Hematopoietic multipotent progenitor cell treated with erythropoietin and hydrocortisone succinate and interleukin-3 and kit ligand, for 17 days (in vitro differentiated cells): ENCODE results near the gene ZNF766.
"Not testable (repeated sequence)": the region's sequence is repeated elsewhere in the genome, so short reads cannot be mapped to it uniquely, and the experiment has no call there.

Experiments
- DNase-seq: peaks from one replicate; pipeline ENCODE4 v3.0.0-alpha.2; 2015; ENCODE audit warnings: low spot score

ZNF766 gene

DNA sequence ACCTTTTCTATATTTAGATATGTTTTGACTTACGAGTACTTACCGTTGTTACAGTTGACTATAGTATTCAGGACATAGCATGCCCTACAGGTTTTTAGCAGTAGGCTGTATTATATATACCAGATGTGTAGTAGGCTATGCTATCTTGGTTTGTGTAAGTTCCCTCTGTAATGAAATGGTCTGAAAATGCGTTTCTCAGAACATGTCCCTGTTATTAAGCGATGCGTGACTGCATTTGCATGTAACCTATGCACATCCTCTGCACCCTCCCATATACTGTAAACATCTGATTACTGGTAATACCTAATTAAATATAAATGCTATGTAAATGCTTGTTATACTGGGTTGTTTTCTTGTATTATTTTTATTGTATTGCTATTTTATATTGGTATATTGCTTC is 6.6 kb downstream of the ZNF766 start:
- no peak for DNase-seq

DNA sequence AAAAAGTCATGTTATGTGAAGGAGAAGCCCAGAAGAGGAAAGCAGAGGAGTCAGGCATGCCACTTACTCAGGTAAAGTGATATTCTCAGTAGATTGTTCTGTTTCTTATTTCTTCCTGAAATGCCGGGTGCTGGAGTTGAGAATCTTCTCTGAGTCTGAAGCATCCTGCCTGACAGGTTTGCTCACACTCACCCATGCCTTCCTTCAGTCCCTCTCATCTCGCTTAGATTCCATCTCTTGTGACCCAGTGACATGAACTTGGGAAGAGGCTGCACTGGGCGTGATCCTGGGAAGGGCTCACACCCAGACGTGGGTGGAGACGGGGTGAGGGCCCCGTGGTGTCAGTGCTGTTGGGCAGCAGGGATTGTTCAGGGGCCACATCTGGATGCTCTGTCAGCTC is 8.1 kb downstream of the ZNF766 start:
- no peak for DNase-seq

DNA sequence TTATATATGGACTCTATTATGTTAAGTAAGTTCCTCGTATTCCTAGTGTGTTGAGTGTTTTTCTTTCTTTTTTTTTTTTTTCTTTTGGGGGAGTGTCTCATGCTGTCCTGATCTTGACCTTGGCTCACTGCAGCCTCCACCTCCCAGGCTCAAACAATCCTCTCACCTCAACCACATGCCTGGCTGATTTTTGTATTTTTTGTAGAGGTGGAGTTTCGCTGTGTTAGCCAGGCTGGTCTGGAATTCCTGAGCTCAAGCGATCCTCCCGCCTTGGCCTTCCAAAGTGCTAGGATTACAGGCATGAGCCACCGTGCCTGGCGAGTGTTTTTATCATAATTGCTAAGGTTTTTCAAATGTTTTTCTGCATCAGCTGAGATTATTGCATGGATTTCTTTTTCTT is 16.9 kb downstream of the ZNF766 start:
- no peak for DNase-seq

DNA sequence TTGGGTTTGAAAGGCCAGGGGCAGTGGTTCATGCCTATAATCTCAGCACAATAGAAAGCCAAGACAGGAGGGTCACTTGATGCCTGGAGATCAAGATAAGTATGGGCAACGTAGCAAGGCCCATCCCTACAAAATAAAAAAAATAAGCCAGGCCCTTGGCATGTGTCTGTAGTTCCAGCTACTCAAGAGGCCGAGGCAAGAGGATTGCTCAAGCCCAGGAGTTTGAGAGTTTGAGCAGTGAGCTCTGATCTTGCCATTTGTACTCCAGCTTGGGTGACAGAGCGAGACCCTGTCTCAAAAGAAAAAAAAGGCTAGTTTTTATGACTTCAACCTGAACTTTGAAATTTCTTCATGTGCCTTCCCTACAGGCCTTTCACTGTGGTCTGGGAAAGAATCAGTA is 22.4 kb downstream of the ZNF766 start:
- no peak for DNase-seq

DNA sequence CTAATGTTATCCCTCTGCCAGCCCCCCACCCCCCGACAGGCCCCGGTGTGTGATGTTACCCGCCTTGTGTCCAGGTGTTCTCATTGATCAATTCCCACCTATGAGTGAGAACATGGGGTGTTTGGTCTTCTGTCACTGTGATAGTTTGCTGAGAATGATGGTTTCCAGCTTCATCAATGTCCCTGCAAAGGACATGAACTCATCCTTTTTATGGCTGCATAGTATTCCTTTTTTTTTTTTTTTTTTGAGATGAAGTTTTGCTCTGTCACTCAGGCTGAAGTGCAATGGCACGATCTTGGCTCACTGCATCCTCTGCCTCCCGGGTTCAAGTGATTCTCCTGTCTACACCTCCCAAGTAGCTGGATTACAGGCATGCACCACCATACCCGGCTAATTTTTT is 23.6 kb downstream of the ZNF766 start:
- DNase-seq = not testable (repeated sequence)

DNA sequence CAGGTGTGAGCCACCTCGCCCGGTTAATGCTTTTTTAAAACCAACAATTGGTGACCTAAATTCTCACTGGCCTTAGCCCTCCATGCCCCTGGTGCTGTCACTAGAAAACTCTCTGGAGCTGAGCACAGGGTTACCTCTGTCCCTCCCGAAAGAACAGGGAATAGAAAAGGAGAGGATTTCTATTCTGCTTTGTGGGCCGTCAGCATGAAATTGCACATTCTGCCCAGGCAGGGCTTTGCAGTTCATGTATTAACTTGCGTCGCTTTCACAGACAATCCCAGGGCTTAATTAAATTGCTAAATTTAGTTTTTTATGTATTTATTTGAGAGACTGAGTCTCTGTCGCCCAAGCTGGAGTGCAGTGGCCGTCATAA is 27.0 kb downstream of the ZNF766 start:
- no peak for DNase-seq

DNA sequence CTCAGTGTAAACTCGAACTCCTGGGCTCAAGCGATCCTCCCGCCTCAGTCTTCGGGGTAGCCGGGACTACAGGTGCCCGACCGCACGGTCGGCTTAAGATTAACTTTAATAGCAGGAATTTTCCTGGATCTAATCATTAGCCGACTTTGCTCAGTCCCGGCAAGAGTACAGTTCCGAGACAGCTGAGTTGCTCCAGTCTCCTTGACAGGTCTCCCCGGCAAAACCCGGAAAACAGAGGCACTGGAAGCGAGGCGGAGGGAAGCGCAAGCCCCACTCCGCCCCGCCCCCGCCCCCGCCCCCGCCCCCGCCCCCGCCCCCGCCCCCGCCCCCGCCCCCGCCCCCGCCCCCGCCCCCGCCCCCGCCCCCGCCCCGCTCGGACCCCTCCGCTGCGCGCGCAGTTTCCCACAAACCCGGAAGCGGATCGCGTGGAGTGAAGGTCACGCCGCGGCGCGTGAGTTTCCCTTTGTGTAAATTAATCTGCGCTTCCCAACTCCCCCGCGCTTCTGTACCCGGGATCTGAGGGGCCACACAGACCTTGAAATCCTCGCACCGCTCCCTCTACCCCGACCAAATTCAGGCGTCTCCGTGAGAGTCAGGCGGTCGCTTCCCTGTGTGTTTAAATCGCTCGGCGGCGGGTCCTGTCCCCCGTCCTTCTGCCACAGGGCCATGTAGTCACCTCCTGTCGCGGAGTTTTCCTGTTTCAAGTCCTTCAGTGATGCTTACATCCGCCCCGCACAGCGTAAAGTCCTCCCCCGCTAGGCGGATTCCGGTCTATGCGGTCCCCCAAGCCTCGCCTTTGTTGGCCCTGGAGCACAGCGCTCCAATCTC is 27.6 kb downstream of the ZNF766 start, which contains the start of gene ZNF480:
Gene ZNF480 (plus strand): TSS at position 397 of the 828 bp plus-strand sequence. CDS start 3,244 bp downstream, outside the sequence.
- peak; percentile 75 for DNase-seq

DNA sequence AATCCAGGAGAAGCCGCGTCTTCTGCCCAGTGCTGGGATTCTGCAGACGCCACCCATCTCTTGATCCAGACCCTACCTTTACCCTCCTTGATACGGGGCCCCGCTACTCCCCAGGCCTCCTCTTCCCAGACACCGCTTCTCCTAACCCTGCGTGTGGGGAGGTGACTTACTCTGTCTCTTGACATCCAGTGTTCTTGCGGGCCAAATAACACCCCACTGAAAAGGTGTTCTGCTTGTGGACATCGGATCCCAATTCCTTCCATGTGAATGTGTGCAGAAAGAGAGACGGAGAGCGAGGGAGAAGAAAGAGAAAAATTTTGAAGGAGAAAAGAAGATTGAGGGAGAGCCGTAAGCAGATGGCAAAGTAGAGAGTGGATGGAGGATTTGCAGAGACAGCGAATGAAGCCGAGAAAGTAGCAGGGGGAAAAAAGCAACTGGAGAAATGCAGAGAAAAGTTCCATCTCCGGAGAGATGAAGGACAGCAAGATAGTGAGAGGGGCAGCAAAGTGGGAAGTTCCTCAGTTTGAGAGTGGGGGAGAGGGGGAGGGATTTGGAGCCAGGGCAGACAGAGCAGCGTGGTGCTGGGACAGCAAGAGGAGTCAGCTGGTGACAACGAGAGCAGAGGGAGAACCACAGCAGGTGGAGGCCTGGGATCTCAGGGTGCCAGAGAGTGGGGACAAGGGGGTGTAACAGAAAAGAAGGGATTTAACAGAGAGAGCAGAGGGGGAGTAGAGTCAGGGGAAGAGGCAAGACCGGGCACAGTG is 28.4 kb downstream of the ZNF766 start:
- DNase-seq = no peak

DNA sequence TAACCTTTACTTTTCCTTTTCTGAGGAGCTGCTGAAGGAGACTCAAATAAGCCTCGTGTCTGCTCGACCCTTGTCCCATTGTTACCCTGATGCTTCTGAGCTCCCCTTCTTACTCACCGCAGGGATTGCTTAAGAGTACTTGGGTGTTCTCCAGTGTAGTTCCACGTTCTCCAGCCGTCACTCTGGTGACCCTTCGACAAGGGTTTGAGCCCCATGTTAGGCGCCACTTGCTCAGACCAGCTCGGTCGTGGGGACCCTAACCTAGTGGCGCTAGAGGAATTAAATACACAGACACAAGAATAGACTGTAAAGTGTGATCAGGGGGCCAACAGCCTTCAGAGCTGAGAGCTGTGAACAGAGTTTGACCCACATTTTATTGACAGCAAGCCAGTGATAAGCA is 37.9 kb downstream of the ZNF766 start:
- no peak for DNase-seq

DNA sequence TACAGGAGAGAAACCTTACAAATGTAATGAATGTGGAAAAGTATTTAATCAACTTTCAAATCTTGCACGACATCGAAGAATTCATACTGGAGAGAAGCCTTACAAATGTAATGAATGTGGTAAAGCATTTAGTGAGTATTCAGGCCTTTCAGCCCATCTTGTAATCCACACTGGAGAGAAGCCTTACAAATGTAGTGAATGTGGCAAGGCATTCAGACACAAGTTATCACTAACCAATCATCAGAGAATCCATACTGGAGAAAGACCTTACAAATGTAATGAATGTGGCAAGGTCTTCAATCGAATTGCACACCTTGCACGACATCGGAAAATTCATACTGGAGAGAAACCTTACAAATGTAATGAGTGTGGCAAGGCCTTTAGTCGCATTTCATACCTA is 53.0 kb downstream of the ZNF766 start:
- DNase-seq = no peak

DNA sequence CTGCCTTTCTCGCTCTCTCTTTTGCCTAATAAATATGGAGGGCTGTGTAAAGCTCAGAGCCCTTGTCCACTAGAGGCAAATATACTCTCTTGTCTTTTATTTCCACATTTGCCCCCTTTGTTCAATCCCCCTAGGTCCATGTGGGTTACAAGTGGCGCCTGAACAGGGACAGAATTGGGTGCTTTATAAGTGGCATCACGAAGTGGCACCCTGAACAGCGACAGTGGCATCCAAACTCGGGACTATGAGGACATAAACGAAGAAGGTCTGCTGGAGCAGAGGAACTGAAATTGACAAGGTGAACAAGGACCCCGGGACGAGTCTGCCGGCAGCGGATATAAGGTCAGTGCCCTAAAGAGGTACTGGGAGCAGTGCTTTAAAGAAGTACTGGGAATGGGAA is 62.4 kb downstream of the ZNF766 start:
- no peak for DNase-seq

DNA sequence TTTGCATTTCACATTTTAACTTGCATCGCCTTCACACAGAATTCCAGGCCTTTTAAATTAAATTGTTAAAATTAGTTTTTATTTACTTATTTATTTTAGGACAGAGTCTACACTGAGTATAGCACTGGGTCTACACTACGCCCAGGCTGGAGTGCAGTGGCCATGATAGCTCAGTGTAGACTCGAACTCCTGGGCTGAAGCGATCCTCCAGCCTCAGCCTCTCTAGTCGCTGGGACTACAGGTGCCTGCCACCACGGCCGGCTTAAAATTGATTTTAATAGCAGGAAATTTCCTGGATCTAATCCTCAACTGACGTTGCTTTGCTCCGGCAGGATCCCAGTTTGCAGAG is 66.4 kb downstream of the ZNF766 start:
- DNase-seq = no peak

DNA sequence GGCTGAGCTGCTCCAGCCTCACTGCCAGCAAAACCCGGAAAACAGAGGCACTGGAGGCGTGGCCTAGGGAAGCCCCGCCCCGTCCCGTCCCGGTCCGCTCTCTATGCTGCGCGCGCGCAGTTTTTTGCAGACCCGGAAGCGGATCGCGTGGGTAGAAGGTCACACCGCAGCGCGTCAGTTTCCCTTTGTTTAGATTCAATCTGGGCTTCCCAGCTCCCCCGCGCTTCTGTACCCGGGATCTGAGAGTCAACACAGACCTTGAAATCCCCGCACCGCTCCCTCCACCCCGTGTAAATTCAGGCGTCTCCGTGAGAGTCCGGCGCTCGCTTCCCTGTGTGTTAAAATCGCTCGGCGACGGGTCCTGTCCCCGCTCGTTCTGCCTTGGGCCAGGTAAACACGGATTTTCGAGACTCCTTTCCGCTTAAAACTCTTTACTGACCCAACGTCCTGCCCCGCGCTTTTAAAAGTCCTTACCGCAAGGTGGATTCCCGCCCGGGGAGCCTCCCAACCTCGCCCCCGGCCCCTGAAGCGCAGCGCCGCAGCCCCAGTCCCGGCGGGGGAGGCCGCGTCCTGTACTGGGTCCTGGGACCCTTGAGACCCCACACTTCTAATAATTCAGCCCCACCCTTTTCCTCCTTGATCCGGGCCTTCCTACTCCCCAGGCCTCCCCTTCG is 66.9 kb downstream of the ZNF766 start, which contains the start of gene ZNF610:
Gene ZNF610 (plus strand): TSS at position 127 of the 674 bp plus-strand sequence. CDS start 12,930 bp downstream, outside the sequence.
- DNase-seq = peak; percentile 55

DNA sequence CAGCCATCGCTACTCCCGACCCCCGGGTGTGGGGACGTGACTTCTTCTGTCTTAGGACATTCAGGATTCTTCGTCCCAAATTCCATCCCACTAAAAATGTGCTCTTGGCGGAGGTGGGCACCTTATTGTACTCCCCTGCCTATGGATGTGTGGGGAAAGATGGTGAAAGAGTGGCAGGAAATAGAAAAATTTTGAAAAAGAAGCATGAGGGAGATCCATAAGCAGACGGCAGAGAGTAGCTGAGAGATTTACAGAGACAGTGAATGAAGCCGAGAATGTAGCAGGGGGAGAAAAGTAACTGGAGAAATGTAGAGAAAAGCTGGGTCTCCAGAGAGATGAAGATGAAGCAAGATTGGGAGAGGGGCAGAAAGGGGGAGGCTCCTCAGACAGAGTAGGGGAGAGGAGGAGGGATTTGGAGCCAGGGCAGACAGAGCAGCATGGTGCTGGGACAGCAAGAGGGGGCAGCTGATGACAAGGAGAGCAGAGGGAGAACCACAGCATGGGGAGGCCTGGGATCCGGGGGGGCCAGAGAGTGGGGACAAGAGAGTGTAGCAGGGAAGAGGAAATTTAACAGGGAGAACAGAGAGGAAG is 67.5 kb downstream of the ZNF766 start:
- no peak for DNase-seq

DNA sequence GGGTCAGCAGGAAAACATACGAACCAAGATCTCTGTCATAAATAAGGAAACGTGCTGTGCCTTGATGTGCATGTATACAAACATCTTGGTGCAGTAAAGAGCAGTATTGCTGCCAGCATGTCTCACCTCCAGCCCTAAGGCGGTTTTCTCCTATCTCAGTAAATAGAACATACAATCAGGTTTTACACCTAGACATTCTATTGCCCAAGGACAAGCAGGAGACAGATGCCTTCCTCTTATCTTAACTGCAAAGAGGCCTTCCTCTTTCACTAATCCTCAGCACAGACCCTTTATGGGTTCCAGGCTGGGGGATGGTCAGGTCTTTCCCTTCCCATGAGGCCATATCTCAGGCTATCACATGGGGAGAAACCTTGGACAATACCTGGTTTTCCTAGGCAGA is 69.6 kb downstream of the ZNF766 start:
- DNase-seq = not testable (repeated sequence)

DNA sequence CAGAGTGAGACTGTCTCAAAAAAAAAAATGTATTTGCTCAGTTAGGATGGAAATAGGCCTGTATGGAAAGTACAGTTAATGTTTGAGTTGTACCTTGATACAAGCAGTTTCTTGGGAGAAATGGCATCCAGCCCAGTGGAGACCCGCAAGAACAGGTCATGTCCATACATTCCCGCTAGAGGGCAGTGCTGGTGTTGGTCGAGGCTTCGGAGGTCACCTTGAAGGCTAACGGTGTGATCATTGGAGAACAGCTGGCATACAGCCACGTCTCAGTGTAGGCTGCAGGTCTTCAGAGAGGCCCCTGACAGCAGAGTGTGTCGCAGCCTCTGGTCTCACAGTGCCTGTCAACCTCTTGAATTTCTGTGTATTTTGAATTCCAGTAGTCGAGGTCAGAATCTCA is 74.2 kb downstream of the ZNF766 start:
- no peak for DNase-seq

DNA sequence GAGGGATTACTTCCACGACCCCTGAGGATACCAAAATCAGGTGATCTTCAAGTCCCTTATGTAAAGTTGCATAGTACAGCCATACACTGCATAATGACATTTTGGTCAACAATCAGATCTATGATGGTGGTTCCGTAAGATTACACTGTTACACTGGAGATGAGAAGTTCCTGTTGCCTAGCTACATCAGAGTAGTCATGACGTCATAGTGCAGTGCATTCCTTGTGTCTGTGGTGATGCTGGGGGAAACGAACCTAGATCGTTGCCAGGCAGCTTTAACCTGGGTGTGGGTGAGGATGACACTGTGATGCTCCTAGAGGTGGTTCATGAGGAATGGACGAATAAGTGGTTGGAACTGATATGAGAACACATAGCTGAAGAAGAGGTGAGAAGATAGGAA is 75.8 kb downstream of the ZNF766 start:
- no peak for DNase-seq
